Fibroblast of skin of back (primary cell): ENCODE measurements around the gene TSPO. TPM values are rescaled to one million over a fixed set of nuclear protein-coding genes. Genes with fewer than 3 reads are reported as not detected.
"Not testable (repeated sequence)": the region's sequence is repeated elsewhere in the genome, so short reads cannot be mapped to it uniquely, and the experiment has no call there.

Experiments
- DNase-seq: peaks from one replicate; pipeline ENCODE4 v3.0.0-alpha.2; 2013
- polyA plus RNA-seq, 2 experiments: library from polyadenylated mRNA; unstranded; fragments of 120-200 nt; gene quantifications; one replicate each; pipeline ENCODE4 v1.2.1, GENCODE V29; 2013; ENCODE audit not compliant: insufficient read length in 2 of 2

Gene TSPO
- 270 TPM for polyA plus RNA-seq (2013, experiment 1 of 2; ENCODE audit: insufficient read length)
- 158 TPM for polyA plus RNA-seq (2013, experiment 2 of 2; ENCODE audit: insufficient read length)

DNA sequence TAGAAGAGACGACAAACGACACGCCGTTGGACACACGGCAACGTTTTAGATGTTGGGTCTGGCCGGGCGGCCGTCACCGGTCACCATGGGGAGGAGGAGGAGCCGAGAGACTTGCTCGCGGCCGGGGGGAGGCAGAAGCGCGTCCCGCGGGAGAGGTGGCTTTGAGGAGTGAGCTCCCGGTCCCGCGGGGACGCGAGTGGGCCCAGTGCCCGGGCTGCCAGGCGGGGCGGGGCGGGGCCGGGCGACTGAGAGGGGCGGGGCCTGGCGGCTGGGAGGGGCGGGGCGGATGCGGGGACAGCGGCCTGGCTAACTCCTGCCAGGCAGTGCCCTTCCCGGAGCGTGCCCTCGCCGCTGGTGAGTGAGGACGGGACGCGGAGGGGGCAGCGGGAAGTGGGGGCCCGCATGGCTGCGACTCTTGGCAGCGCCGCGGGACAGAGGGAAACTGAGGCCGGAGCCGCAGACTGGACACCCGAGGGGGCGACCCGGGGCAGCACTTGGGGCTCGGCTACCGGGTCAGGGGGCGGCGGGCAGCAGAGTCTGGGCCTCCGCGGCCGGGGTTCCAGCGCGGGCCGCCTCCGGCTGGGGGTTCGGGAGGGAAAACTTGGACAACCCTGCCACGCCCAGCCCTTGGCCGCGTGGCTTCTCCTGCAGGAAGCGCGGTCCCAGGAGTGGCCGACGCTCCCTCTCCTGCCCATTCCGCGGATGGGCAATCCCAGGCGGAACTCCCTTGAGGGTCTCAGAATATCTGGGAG lies at the start of gene TSPO:
TSPO (plus strand) TSS at position 309 of the 752 bp plus-strand sequence. CDS start 7,680 bp downstream, outside the sequence.
- DNase-seq = peak; percentile 70

DNA sequence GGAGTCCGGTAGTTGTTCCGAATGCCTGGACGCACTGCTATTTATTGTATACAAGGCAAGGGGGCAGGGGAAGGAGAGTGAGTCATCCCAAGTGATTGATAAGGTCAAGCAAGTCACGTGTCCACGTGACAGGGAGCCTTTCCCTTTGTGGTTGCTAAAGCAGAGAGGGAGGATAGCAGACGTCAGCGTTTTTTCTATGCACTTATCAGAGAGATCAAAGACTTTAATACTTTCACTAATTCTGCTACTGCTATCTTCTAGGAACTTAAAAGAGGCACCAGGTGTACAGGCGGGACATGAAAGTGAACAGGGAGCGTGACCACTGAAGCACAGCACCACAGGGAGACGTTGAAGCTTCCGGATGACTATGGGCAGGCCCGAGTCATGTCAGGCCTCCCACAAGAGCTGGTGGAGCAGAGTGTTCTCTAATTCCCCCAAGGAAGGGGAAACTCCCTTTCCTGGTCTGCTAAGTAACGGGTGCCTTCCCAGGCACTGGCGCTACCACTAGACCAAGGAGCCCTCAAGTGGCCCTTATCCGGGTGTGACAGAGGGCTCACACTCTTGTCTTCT lies 47.2 kb upstream of the TSPO start:
- not testable (repeated sequence) for DNase-seq

DNA sequence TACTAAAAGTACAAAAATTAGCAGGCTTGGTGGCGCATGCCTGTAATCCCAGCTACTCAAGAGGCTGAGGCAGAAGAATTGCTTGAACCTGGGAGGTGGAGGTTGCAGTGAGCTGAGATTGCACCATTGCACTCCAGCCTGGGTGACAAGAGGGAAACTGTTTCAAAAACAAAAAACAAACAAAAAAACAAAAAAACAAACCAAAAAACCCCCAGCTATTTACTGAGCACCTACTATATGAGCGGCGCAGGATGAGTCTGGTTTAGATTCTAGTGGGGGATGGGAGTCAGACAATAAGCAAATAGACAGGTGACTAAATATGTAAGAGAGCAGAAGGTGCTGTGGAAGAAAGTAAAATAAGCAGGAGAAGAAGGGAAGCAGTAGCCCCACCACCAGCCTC lies 46.4 kb upstream of the TSPO start:
- DNase-seq = not testable (repeated sequence)

DNA sequence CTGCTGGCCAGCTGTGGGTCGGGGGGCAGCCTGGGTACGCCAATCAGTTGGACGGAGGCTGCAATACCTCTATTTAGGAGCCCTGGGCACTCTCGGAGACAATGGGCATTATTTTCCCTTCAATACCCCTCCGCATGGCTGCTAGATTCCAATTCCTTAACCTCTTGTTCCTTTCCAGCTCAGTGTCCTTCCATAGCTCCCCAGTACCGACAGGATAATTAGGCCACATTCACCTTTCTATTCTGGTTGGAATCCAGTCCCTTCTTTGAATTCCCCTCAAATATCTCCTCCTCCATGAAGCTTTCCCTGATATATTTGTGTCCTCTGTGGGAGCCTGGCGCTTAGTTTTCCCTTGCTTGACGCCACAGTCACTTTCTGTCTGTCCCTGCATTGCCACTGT lies 45.1 kb upstream of the TSPO start:
- no peak for DNase-seq

DNA sequence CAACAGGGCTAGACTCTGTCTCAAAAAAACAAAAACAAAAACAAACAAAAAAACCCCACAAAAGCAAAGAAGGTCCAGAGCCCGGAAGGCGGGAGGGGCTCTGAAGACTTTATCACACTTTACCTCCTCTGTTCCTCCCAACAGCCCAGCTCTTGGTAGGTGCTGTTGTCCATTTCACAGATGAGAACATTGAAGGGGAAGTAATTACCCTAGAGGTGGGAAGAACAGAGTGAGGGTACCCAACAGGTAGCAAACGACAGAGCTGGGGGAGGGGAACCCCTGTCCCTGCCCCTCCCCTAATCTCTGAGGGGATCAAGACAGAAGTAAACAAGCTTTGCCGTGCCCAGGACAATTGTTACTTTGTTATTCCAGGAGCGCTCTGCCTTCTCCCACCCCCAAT lies 41.8 kb upstream of the TSPO start:
- DNase-seq = no peak

DNA sequence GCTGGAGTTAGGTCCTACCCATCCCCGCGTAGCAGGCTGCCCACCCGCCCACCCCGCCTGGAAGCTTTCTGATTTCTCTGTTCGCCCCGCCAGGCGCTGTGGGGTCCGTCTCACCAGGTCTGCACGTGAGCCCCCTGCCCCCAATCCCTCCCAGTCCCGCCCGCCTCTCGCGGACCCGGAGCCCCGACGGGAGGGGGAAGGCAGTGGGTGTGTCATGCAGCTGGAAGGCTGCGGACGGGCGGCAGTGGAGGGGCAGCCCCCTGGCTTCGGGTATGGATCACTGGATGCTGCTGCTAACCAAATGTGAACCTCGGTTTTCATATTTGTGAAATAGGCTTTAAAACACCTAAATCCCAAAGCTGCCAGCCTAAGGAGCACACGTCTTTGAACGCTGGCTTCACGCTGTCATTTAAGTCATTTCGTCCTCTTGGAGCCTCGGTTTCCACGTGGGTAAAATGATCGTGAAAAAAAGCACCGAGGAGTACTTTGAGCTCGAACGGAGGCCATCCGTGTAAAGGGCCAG lies 41.4 kb upstream of the TSPO start:
- DNase-seq = no peak

DNA sequence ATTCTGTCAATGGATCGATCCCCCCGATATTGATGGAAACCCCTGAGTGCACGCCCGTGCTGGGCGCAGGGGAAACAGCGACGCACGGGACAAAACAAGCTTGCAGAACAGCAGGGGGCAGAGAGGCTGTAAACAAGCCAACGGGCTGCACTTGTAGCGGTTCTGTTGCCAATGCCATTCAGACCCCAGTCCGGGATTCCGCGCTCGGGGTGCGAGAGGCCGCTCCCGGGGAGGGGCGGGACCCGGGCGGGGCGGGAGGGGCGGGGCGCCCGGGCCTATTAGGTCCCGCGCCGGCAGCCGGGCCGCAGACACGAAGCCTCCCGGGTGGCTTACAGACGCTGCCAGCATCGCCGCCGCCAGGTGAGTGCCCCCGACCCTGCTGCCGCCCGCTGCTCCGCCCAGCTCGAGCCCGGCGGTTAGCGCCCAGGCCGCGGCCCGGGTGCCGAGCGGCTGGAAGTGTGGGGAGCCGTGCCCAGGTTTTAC lies 40.9 kb upstream of the TSPO start, which contains the start of gene BIK:
BIK (plus strand) TSS at position 307 of the 483 bp plus-strand sequence. CDS start 13,273 bp downstream, outside the sequence.
- peak; percentile 16 for DNase-seq

DNA sequence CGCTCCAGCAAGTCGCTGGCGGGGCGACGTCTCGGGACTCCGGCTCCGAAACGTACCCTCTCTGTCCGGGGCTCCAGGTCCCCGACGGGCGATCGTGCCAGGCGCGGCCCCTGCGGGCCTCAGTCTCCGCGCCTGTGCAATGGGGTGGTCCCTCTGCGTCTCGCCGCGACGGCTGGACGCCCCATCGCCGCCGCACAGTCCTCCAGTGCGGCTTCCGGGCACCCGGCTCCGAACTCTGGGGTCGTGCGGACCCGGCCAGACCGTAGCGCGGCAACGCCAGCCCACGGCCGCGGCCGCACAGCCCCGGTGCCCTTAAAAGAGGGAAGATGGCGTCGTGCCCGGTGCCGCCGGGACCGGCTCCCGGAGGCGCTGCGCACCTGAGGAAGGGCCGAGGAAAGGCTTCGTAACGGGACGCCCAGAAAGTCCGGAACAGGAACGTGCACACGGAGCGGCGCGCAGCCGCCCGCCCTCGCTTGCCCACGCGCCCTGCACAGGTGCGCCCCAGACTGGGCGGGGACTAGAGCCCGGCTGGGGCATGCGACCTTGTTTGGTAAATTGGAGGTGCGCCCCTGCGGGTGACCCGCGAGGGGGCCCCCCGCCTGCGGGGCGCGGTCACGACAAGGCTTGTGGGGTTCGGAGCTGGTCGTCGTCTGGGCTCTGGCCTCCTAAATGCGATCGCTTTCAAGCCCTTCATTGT lies 40.3 kb upstream of the TSPO start:
- no peak for DNase-seq

DNA sequence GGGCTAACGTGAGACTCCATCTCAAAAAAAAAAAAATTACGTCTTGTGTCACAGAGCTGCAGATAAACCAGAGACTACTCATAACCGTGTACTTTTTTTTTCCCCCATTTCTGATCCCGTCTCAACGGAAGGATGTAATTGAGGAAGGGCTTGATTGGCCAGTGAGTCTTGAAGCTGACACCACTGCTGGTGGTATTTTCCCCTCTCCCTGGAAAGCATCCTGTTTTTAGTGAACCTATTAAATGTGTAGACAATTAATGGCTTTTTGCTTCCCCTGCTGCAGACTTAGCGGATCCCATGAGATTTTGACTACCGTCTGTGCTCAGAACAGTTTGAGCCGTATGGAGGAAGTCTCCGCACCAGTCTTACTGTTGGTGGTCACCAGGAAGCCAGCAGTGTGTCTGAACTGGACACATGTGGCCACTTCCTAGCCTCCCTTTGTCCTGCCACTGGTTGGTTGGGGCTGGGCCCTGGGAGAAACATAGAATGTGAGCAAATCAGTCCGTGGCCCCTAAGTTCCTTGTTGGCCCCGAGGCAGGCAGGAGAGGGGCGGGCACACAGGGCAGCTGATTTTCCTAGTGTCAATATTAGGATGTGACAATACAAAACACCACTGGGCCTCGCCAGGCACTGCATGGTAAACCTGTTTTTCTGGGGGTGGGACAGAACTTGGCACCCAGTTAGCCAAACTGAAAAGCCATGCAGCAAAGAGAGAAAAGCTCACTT lies 37.7 kb upstream of the TSPO start:
- DNase-seq = no peak

DNA sequence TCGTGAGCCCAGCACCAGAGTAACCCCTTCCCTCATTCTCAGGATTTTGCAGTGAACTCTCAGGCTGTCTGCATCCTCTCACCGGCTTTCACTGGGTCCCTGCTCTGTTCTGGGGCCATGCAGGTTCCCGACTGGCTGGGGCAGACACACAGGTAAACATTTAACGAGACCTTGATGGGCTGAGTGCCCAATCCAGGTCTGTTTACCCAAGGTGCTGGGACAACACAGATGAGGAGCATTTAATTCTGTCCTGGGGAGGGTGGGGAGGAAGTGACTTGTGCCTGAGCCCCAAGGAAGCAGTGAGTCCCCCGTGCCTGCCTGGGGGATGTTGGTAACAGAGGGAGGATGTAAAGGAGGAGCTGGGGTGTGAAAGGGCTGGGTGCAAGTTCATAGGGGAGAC lies 36.4 kb upstream of the TSPO start:
- DNase-seq = no peak

DNA sequence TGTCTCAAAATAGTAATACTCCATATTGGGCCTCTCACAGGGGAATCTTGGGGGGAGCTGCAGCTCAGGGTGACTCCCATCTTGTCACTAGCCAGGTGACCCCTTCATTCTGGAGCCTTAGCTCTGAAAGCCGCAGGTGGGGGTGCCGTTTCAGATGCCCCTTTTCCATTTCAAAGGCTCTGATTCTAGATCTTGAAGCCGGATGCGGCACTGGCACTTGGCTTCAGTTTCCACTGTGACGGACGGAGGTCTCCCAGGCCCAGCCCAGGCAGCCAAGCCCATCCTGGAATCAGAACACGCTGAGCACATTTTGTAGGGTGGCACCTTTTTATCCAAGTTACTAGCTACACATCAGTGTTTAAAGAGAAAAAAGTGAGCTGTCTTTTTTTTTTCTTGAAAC lies 34.4 kb upstream of the TSPO start:
- no peak for DNase-seq

DNA sequence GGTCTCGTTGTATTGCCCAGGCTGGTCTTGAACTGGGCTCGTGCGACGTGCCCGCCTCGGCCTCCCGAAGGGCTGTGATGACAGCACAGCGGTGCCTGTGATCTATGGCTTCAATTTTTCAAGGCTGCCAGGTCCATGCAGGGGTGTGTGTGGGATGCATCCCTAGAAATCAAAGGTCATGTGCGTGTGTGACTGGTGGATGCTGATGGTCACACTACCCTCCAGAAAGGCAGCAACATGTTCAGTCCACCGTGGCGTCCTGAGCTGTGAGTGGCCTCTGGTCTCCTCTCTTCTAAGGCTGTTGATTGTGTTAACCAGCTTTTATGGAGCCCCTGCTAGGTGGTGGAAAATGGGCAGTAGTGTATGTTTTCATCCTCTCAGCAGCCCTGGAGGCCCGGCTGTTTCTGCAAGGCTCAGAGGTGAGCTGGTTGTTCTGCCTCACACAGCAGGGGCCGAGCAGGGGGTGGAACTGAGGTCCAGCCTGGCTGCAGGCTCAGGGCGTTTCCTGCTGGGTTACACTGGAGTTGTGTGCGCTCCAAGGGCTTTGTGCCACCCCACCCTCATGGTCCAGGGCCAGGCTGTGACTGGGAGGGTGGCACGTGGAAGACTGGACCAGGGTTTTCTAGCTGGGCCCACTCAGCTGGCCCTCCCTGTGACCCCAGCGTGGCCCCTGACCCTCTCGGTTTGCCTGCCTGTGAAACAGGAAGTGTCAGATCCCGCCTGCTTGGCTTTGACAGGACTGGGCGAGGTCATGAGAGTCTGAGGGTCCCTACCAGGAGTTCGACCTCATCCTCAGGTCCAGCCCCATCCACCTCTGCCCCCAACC lies 33.1 kb upstream of the TSPO start:
- no peak for DNase-seq

DNA sequence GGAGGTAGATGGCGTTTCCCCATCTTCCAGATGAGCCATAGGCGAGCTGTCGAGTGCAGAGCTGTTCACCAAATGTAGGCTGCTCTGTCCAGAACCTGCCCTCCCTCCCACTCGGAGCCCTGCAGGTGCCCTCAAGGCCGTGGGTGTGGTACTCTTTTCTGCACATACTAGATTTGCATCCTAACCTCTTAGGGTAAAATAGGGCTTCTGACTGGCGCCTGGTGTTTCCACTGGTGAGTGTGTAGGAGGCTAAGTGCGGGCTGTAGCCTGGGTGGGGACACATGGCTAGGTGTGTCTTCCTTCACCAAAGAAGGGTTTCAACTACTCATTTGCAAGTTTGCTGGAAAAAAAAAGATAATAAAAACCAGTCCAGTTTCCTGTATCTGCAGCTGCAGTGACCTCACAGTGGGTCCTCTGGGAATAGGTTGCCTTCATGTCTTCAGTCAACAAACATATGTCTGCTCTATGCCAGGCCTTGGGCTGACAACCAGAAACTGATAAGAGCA lies 32.4 kb upstream of the TSPO start:
- DNase-seq = no peak

DNA sequence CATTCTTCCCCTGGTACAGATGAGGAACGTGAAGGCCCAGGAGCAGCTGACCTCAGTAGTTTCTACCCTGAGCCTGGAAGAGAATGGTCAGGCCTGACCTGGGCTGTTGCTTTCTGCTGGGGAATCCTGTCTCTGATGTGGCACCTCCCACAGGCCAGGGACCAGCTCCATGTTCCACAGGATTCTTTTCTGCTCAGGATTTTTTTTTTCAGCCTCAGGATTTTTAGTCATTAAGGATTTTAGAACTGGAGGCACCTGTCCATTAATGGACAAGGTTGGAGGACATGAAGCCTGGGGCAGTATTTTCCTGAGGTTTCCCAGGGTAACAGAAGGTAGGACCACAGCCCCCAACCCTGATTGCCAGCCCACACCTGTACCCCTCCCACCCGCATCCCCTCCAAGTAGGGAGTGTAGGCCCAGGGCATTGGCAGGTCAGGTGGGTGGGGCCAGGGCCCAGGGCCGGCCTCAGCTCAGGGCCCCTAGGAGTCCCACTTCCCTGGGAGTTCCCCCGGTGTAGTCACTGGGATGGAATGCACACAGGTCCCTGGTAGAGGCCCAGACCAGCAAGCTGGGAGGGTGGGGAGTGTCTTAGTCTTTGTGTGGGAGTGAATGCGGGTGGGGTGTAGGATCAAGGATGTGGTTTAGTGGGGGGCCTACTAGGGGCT lies 24.7 kb upstream of the TSPO start:
- peak; percentile 85 for DNase-seq

DNA sequence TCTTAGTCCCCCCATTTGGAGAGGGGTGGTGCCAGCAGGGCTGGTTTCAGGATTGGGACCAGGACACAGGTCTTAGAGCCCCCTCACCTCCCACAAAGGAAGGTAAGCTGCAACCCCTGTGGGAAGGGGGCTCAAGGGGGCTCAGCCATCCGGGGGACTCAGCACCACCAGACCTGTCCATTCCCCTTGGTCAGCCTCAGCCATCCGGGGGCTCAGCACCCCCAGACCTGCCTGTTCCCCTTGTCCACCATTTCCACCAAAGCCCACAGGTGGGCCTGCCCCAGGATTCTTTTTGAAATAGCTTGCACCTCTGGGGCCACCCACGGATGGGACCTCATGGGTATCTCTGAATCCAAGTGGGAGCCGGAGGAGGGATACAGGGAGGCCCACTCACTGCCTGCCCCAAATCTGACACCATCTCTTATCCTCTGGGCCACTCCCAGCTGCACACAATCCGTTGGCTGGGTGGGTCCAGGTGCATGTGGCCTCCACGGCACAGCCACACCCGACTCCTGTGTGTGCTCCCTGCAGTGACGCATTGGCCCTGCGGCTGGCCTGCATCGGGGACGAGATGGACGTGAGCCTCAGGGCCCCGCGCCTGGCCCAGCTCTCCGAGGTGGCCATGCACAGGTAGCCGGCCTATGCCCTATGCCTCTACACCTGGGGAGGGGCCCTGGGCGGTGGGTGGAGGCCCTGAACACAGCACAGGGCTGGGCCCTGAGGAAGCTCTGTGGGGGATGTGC lies 24.0 kb upstream of the TSPO start:
- no peak for DNase-seq

DNA sequence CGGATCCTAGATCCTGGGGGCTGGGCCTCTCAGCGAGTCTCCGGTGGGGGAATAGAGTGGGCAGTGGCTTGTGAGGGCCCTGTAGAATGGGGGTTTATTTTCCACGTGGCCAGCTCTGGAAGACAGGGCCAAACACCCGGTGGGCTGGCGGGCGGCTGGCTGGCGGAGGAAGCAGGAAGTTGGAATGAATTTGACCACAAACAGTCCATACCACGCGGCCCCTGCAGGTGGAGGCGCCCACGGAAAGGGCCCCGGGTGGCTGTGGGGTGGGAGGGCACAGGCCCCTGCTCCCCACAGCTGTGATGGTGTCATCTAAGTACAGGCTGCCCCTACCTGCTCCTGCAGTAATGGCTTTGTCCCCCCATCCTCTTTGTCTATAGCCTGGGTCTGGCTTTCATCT lies 23.2 kb upstream of the TSPO start:
- DNase-seq = no peak

DNA sequence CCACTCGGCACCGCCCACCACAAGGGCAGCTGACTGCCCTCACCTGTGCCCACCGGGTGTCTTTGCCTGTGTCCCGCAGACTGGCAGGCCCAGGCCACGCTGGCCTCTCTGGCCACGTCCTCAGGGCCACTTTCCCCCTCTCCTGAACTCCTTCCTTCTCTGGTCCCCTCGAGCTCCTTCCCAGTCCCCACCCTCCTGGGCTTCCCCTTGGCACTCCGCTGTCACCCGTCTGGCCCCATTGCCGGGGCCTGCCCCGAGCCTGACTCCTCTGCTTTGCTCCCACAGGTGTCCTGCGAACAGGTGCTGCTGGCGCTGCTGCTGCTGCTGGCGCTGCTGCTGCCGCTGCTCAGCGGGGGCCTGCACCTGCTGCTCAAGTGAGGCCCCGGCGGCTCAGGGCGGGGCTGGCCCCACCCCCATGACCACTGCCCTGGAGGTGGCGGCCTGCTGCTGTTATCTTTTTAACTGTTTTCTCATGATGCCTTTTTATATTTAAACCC lies 22.4 kb upstream of the TSPO start:
- DNase-seq = no peak

DNA sequence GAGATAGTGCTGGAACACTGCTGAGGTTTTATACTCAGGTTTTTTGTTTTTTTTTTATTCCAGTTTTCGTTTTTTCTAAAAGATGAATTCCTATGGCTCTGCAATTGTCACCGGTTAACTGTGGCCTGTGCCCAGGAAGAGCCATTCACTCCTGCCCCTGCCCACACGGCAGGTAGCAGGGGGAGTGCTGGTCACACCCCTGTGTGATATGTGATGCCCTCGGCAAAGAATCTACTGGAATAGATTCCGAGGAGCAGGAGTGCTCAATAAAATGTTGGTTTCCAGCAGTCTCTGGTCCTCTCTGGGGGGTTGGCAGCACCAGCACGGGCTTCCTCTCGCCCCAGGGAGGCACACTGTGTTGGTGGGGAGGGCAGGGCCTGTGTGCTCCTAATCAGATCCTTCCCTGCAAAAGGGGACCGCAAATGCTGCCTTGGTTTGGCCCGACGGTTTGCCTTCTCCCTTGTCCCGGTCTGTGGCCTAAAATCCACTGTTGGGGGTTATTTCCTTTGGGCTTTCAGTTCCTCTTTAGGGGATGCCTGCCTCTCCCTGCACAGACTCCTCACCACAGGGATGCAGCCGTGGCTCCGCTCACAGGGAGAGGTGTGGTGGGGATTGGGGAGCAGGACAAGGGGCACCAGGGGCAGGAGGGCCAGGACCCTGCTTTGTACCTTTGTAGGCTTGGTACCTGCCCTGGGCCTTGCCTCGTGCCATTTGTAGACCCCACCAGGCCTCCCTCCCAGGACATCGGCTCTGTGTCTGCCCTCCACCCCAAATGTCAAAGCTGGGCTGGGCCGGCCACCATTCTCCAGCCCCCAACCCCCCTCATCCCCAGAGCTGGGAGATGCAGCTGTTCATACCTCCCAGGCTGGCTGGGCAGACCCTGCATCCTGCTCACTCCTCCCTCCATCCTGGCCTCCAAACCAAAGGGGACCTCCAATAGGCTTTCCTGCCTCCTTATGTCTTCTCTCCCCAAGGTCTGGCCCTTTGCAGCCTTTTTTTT lies 21.6 kb upstream of the TSPO start:
- DNase-seq = no peak
